ENCODE results near the gene PTER.

Gene PTER

GRCh38 chr10:16472828-16473227, 36.0 kb downstream of the PTER start:
- no peak overlapping the region for H3K27ac ChIP-seq
- TF ChIP-seq CTCF (conservative IDR thresholded peaks at IDR 0.05): no peak

- no peak overlapping the region for H3K27ac ChIP-seq
- no peak for TF ChIP-seq CTCF (conservative IDR thresholded peaks at IDR 0.05)
Observed at GRCh38 chr10:16477757-16478156, 40.9 kb downstream of the PTER start.

- TF ChIP-seq ZFX (IDR thresholded peaks at IDR 0.05): no peak
- no peak for TF ChIP-seq CTCF (conservative IDR thresholded peaks at IDR 0.05)
- H3K27ac ChIP-seq: no peak overlapping the region
Observed at GRCh38 chr10:16478801-16479200, 42.0 kb downstream of the PTER start.

- TF ChIP-seq CTCF (conservative IDR thresholded peaks at IDR 0.05) (no peak), ZFX (IDR thresholded peaks at IDR 0.05) (no peak)
- no peak overlapping the region for H3K27ac ChIP-seq
Observed at GRCh38 chr10:16481052-16481728, 44.4 kb downstream of the PTER start.

GRCh38 chr10:16483241-16483917, 46.6 kb downstream of the PTER start:
- TF ChIP-seq ZFX (IDR thresholded peaks at IDR 0.05) (no peak), CTCF (conservative IDR thresholded peaks at IDR 0.05) (no peak)

GRCh38 chr10:16490511-16490910, 53.7 kb downstream of the PTER start:
- TF ChIP-seq ZFX (IDR thresholded peaks at IDR 0.05) (no peak), CTCF (conservative IDR thresholded peaks at IDR 0.05) (no peak)
- no peak overlapping the region for H3K27ac ChIP-seq

More at GRCh38 chr10:16483241-16483917, 46.6 kb downstream of the PTER start:
- H3K27ac ChIP-seq: no peak overlapping the region

GRCh38 chr10:16491933-16492332, 55.1 kb downstream of the PTER start:
- H3K27ac ChIP-seq: no peak overlapping the region
- TF ChIP-seq ZFX (IDR thresholded peaks at IDR 0.05) (no peak), CTCF (conservative IDR thresholded peaks at IDR 0.05) (no peak)
